Gastrocnemius medialis (tissue), 4 donors: ENCODE measurements around the gene HHATL.

Source experiments
- CTCF ChIP-seq, 5 experiments: fragments of 450-650 bp in 3 of 5; fragments of 200-600 bp in 2 of 5; sonication (generic) in 2 of 5; IDR thresholded peaks in 4 of 5; conservative IDR thresholded peaks in 1 of 5; 1 replicate in 4 of 5; 2 replicates in 1 of 5; pipeline ENCODE4 v1.5.1; 2016 to 2019; ENCODE audit warnings: antibody characterized with exemption in 5 of 5, mild to moderate bottlenecking in 3 of 5, moderate library complexity in 3 of 5
- POLR2A ChIP-seq, 2 donors: fragments of 450-650 bp; IDR thresholded peaks; one replicate each; pipeline ENCODE4 v1.6.1; 2017; ENCODE audit warnings: antibody characterized with exemption in 2 of 2, mild to moderate bottlenecking in 2 of 2, moderate library complexity in 2 of 2

- no peak for TF ChIP-seq CTCF (IDR thresholded peaks at IDR 0.05 in 4 of 5, conservative IDR thresholded peaks at IDR 0.05 in 1 of 5)
- TF ChIP-seq POLR2A (IDR thresholded peaks at IDR 0.05): peak in 1 of 2 donors; percentile 3
Measured at GRCh38 chr3:42668413-42668760, 34.2 kb downstream of the HHATL start.
